Gastroesophageal sphincter (tissue), 4 donors: ENCODE measurements around the gene OR6N2. TPM values are rescaled to one million over a fixed set of nuclear protein-coding genes. Genes with fewer than 3 reads are reported as not detected.

Source experiments
- ATAC-seq: fragments of 150-250 bp; one replicate; pipeline ENCODE4 v1.9.1; 2016; ENCODE audit warnings: mild to moderate bottlenecking, moderate library complexity
- H3K27ac ChIP-seq, 4 donors: fragments of 200-600 bp; sonication (generic) in 3 of 4; 1 replicate in 3 of 4; 2 replicates in 1 of 4; pipeline ENCODE4 v1.5.1; 2016 to 2019
- H3K27me3 ChIP-seq: fragments of 200-600 bp; sonication (generic); one replicate; pipeline ENCODE4 v1.5.1; 2019
- H3K36me3 ChIP-seq, 2 donors: fragments of 200-600 bp; sonication (generic); one replicate each; pipeline ENCODE4 v1.5.1; 2019; ENCODE audit warnings: control low read depth in 1 of 2
- H3K4me1 ChIP-seq, 3 donors: fragments of 200-600 bp; sonication (generic); 1 replicate in 2 of 3; 2 replicates in 1 of 3; pipeline ENCODE4 v1.5.1; 2016 to 2019; ENCODE audit warnings: control low read depth in 2 of 3
- H3K4me3 ChIP-seq, 2 donors: fragments of 200-600 bp; sonication (generic); one replicate each; pipeline ENCODE4 v1.5.1; 2019; ENCODE audit warnings: mild to moderate bottlenecking in 1 of 2, moderate library complexity in 1 of 2
- H3K9me3 ChIP-seq, 3 donors: fragments of 200-600 bp; sonication (generic); one replicate each; pipeline ENCODE4 v1.5.1; 2017 to 2019; ENCODE audit warnings: control low read depth in 2 of 3
- EP300 ChIP-seq: sonication (generic); formaldehyde crosslinking; IDR thresholded peaks from one replicate; pipeline ENCODE4 v1.6.1; 2017; ENCODE audit warnings: antibody characterized with exemption, mild to moderate bottlenecking
- POLR2A ChIP-seq, 2 donors: fragments of 450-650 bp; IDR thresholded peaks; one replicate each; pipeline ENCODE4 v1.6.1; 2017; ENCODE audit warnings: antibody characterized with exemption in 2 of 2, mild to moderate bottlenecking in 2 of 2, moderate library complexity in 1 of 2
- POLR2AphosphoS5 ChIP-seq: sonication (generic); formaldehyde crosslinking; IDR thresholded peaks from one replicate; pipeline ENCODE4 v1.6.1; 2017; ENCODE audit warnings: antibody characterized with exemption
- WGBS, 2 donors: methylation state at CpG; one replicate each; pipeline ENCODE4 v1.1.5; 2018; ENCODE audit warnings: low coverage in 1 of 2; 5-methylcytosine and 5-hydroxymethylcytosine counted together
- total RNA-seq, 4 donors: library from RNA; depleted of rRNA; stranded (reverse); fragments of >200 nt; gene quantifications; one replicate each; pipeline ENCODE4 v1.1.0, GENCODE V29; 2016
- TF ChIP-seq, protein P1 (sequence below), 4 experiments: fragments of 200-600 bp in 2 of 4; fragments of 450-650 bp in 2 of 4; sonication (generic) in 1 of 4; IDR thresholded peaks; one replicate each; pipeline ENCODE4 v1.5.1; 2017 to 2019; ENCODE audit warnings: antibody characterized with exemption in 4 of 4, mild to moderate bottlenecking in 2 of 4, moderate library complexity in 2 of 4

The OR6N2 gene
- total RNA-seq, 4 donors from 2014 or later = not detected

DNA sequence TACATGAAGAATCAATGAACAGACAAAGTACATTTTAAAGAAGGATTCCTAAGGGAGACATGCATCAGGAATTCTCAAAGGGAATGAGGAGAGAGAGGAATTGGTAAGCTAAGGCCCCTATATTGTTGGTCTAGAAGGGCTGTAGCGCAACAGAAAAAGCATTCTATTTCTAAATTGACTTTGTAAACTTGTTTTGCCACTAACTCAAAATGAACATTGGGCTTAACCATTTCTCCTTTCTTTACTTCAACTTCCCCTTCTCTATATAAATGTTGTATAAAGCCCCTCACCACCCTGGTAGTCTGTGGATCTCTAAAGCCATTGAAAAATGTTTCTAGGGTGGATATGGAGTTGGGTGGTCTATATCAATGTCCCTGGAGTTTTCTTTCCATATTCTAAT is 20.4 kb upstream of the OR6N2 start:
- Histone ChIP-seq H3K4me1 (no peaks in the 10 kb centered on the region), H3K36me3 (no peaks in the 10 kb centered on the region), H3K9me3 (no peaks in the 10 kb centered on the region), H3K27me3 (no peaks in the 10 kb centered on the region), H3K4me3 (no peak overlapping the region), H3K27ac (no peak overlapping the region)
- TF ChIP-seq POLR2AphosphoS5 (no peak), POLR2A (IDR thresholded peaks at IDR 0.05) (no peak), EP300 (no peak)
- TF ChIP-seq, protein P1, sequence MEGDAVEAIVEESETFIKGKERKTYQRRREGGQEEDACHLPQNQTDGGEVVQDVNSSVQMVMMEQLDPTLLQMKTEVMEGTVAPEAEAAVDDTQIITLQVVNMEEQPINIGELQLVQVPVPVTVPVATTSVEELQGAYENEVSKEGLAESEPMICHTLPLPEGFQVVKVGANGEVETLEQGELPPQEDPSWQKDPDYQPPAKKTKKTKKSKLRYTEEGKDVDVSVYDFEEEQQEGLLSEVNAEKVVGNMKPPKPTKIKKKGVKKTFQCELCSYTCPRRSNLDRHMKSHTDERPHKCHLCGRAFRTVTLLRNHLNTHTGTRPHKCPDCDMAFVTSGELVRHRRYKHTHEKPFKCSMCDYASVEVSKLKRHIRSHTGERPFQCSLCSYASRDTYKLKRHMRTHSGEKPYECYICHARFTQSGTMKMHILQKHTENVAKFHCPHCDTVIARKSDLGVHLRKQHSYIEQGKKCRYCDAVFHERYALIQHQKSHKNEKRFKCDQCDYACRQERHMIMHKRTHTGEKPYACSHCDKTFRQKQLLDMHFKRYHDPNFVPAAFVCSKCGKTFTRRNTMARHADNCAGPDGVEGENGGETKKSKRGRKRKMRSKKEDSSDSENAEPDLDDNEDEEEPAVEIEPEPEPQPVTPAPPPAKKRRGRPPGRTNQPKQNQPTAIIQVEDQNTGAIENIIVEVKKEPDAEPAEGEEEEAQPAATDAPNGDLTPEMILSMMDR (IDR thresholded peaks at IDR 0.05) = no peak
- ATAC-seq = no peak
- WGBS, 2 donors = 100% methylated on average over 1 of the region's 1 CpG

DNA sequence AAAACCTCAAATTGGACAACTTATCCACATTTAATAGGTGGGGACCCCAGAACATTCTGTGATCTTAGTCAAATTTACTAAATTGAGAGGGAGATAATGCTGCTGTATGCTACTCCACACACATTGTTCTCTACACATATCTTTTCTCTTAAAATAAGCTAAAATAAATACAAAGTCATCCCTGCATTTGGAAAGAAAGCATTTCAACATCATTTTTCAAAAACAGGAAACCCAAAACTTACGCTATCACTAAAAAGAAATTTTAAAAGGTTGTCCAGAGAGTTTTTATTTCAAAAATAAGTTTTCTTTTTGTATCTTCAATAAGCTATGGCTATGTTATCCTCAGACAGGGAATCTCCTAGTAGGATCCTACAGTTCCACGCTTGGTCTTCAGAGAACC is 19.5 kb upstream of the OR6N2 start:
- Histone ChIP-seq H3K27me3 (no peaks in the 10 kb centered on the region), H3K4me1 (no peaks in the 10 kb centered on the region), H3K9me3 (no peaks in the 10 kb centered on the region), H3K27ac (no peak overlapping the region), H3K36me3 (no peaks in the 10 kb centered on the region), H3K4me3 (no peak overlapping the region)
- 74 to 92% methylated on average over 2 of the region's 2 CpGs for WGBS, 2 donors
- no peak for TF ChIP-seq POLR2A (IDR thresholded peaks at IDR 0.05)
- no peak for TF ChIP-seq EP300
- TF ChIP-seq, protein P1 (IDR thresholded peaks at IDR 0.05) = no peak
- no peak for TF ChIP-seq POLR2AphosphoS5
- ATAC-seq = no peak

DNA sequence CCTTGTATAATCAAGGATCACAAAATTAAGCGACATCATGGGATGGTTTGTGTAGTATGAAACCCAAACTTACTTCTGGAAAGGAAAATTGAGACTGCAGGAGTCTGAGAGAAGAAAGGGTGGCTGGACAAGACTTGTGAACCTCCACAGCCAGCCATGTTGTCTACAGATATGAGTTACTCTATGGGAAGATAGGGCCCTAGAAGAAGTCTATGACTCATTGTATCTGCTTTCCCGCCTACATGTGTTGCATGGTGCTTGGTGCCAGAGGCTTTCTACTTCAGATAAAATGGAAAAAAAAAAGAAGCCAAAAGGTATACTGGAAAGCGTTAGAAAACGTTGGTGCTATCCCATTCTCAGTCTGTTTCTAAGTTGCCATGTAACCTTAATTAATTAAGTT is 18.7 kb upstream of the OR6N2 start:
- WGBS, 2 donors = 73 to 90% methylated on average over 4 of the region's 4 CpGs
- ATAC-seq = no peak
- H3K4me3 ChIP-seq = no peak overlapping the region

DNA sequence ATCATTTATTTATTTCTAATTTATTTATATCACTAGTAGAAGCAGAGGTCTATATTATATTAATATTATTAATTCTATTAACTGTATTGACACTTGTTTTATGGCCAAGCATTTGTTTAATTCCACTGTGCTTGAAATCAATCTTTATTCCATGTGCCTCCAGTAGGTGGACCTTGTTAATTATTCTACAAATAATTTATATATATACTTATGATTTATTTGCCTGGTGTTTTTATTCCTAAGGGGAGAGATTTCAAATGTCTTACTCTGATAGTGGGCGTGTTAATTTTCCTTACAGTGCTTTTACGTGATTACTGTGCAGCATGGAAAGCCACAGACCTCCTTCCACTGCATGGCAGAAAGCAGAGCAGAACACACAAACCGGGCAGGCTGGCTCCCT is 17.5 kb upstream of the OR6N2 start:
- H3K27ac ChIP-seq = no peak overlapping the region
- ATAC-seq = no peak
- TF ChIP-seq, protein P1 (IDR thresholded peaks at IDR 0.05) = no peak
- TF ChIP-seq POLR2AphosphoS5 (no peak), EP300 (no peak), POLR2A (IDR thresholded peaks at IDR 0.05) (no peak)
- no peaks in the 10 kb centered on the region for H3K36me3 ChIP-seq
- H3K27me3 ChIP-seq = no peaks in the 10 kb centered on the region
- H3K4me3 ChIP-seq = no peak overlapping the region
- 46 to 67% methylated on average over 2 to 3 of the region's 3 CpGs for WGBS, 2 donors
- H3K9me3 ChIP-seq = no peaks in the 10 kb centered on the region
- no peaks in the 10 kb centered on the region for H3K4me1 ChIP-seq

More for the DNA sequence above, 18.7 kb upstream of the OR6N2 start:
- Histone ChIP-seq H3K27ac (no peak overlapping the region), H3K4me1 (no peaks in the 10 kb centered on the region), H3K9me3 (no peaks in the 10 kb centered on the region), H3K27me3 (no peaks in the 10 kb centered on the region), H3K36me3 (no peaks in the 10 kb centered on the region)
- TF ChIP-seq POLR2AphosphoS5 (no peak), EP300 (no peak), POLR2A (IDR thresholded peaks at IDR 0.05) (no peak)
- TF ChIP-seq, protein P1 (IDR thresholded peaks at IDR 0.05) = no peak

DNA sequence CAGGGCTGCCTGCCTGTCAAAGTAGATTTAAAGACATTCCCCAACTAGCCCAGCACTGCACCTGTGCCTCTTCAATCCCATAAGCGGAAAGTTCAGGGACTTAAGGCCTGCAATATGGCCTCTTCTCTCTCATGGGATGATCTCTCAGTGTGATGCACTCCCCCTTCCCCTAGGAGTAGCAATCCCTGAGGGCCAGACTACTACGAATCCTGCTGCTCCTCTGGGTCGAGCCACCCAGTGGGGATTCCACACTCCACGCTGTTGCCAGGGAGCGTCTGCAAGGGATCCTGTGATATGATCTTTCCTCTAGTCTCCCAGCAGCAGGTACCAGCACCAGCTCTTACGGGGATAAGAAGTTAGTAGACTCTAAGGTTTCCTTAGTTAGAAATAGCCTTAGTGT is 13.2 kb upstream of the OR6N2 start:
- WGBS, 2 donors = 55% methylated on average over 3 of the region's 6 CpGs; no CpG with 5 or more reads in 1 of the 2 donors
- Histone ChIP-seq H3K9me3 (no peaks in the 10 kb centered on the region), H3K27ac (no peak overlapping the region), H3K36me3 (no peaks in the 10 kb centered on the region), H3K27me3 (no peaks in the 10 kb centered on the region), H3K4me1 (no peaks in the 10 kb centered on the region), H3K4me3 (no peak overlapping the region)
- TF ChIP-seq POLR2AphosphoS5 = no peak
- TF ChIP-seq, protein P1 (IDR thresholded peaks at IDR 0.05) = no peak
- no peak for TF ChIP-seq EP300
- TF ChIP-seq POLR2A (IDR thresholded peaks at IDR 0.05) = no peak
- no peak for ATAC-seq
